GM21515 (cell line): Measurements from ENCODE around the gene ILRUN.
"Not testable (repeated sequence)": the region's sequence is repeated elsewhere in the genome, so short reads cannot be mapped to it uniquely, and the experiment has no call there.

Experiments
- ATAC-seq: cut with Tn5 transposase; IDR thresholded peaks from one replicate; pipeline ENCODE4 v1.9.1; 2021; ENCODE audit not compliant: unreplicated experiment

The ILRUN gene

DNA sequence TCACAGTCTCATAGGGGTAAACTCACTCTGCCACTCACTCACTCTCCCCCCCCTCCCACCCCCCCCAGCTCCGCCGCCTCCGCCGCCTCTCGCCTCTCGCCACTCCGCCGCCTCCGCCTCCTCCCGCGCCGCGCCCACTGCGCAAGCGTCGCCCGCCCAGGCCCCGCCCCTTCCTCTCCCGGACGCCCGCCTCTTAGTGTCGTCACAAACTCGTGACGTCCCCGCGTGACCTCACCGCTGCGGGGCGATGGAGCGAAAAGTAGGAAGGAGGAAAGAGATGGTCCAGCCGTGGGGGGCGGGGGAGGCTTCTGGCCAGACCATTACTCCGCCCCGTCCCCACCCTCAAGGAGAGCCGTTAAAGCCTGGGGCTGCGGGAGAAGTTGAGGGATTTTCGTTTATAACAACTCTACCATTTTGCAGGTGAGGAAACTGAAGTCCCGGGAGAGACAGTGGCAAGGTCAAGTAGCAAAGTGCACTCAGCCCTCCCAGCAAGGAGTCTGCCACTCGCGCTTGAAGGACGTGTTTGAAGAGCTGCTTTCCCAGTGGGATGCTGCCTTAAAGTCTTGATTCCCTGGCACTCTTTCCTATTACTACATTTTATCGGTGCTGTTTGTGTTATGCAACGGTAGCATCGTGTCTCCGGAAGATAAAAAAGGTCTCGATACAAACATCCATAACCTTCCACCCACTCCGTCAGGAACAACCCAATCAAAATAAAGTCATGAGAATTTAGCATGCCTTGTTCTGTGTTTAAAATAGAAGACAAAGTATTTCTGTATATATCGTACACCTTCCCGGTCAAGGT, at the start of gene ILRUN:
ILRUN (minus strand) TSS at position 29 of the 805 bp plus-strand sequence. CDS start 164 bp downstream, outside the sequence.
- peak; percentile 61 for ATAC-seq

DNA sequence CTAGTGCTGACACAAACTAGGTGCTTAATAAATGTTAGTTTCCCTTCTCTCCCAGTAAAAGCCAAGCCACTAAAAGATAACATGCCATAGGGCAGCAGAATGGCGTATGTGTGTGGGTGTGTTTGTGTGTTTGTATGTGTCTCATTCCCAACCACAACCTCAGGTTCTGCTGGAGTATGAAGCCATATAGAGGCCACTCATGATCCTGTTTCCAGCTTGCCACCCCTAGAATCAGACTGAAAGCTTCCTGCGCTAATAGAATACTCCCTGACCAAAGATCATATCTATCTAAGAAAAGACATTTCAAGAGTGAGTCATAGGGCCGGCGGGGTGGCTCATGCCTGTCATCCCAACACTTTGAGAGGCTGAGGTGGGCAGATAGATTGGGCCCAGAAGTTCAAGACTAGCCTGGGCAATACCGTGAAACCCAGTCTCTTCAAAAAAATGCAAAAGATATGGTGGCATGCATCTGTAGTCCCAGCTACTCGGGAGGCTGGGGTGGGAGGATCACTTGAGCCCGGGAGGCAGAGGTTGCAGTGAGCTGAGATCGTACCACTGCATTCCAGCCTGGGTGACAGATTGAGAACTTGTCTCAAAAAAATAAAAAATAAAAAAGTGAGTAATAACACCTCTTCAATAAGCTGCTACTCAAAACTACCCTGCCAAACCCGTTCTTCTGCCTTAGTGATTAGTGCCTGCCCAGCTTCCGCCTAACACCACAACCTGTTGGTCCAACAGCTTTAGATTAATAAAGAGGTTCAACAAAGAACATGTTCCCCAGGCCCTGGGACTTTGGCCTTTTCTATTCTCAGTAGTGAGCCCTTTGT, 48.9 kb upstream of the ILRUN start:
- no peak for ATAC-seq

DNA sequence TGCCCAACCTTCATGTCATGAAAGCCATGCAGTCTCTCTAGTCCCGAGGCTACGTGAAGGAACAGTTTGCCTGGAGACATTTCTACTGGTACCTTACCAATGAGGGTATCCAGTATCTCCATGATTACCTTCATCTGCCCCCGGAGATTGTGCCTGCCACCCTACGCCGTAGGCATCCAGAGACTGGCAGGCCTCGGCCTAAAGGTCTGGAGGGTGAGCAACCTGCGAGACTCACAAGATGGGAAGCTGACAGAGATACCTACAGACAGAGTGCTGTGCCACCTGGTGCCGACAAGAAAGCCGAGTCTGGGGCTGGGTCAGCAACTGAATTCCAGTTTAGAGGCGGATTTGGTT, 47.7 kb upstream of the ILRUN start:
- not testable (repeated sequence) for ATAC-seq

DNA sequence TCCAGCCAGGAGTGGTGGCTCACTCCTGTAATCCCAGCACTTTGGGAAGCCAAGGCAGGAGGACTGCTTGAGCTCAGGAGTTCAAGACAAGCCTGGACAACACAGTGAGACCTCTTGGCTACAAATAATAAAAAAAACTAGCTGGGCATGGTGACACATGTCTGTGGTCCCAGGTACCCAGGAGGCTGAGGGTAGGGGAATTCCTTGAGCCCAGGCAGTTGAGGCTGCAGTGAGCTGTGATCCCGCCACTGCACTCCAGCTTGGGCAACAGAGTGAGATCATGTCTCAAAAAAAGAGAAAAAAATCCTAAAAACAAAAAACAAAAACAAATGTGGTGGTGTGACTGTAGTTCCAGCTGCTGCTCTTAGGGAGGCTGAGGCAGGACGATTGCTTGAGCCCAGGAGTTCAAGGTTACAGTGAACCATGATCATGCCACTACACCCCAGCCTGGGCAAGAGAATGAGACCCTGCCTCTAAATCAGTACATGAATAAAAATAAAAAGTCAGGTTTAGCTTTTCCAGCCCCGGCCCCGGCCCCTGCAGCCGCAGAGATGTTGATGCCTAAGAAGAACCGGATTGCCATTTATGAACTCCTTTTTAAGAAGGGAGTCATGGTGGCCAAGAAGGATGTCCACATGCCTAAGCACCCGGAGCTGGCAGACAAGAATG, 47.2 kb upstream of the ILRUN start:
- ATAC-seq, result no peak

DNA sequence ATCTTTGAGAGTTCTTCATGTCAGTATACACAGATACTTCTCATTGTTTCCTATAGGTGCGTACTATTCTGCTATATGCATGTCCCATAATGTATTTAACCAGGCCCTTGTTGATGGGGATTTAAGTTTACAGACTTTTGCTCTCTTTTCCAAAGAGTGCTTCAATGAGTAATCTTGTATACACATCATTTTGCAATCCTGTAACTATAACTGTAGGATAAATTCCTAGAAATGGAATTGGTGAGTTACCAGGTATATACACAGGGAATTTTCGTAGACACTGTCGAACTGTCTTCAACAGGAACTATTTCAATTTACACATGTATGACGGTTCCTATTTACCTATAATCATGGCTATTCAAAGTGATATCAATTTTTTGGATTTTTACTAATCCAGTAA, 45.5 kb upstream of the ILRUN start:
- no peak for ATAC-seq

DNA sequence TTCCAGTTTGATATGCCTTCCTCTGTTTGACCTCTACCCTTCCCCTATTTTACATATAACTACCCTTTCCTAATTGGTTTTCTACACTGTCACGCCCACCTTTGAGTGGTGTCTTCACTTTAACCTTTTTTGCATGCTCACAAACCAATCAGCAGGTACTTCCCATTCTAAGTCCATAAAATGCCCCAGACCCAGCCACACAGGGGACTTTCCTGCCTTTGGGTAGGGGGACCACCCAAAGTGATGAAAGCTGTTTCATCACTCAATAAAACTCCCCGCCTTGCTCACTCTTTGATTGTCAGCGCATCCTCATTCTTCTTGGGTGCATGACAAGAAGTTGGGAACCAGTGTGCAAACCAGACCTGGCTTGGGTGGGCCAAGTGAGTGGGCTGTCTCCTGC, 40.3 kb upstream of the ILRUN start:
- ATAC-seq, result no peak

DNA sequence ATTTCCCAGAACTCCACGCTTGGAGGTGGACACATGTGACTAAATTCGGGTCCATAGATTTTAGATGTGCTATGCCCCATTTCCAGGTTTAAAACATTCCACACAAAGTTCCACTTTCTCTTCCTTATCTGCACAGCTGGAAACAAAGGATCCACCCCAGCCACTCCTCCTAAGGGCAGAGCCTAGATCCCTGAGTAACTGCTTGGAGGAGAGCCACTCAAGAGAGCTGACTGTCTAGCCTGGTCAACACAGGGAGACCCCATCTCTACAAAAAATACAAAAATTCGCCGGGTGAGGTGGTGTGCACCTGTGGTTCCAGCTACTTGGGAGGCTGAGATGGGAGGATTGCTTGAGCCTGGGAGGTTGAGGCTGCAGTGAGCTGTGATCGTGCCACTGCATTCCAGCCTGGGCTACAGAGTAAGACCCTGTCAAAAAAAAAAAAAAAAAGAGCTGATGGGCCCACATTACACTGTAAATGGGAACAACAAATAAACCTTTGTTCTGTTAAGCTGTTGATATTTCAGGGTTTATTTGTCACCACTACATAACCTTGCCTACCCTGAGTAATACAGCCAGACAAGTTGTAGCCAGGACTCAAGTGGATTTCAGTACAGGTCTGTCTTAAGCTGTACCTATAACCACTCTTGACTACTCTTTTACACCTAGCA, 35.0 kb upstream of the ILRUN start:
- no peak for ATAC-seq

DNA sequence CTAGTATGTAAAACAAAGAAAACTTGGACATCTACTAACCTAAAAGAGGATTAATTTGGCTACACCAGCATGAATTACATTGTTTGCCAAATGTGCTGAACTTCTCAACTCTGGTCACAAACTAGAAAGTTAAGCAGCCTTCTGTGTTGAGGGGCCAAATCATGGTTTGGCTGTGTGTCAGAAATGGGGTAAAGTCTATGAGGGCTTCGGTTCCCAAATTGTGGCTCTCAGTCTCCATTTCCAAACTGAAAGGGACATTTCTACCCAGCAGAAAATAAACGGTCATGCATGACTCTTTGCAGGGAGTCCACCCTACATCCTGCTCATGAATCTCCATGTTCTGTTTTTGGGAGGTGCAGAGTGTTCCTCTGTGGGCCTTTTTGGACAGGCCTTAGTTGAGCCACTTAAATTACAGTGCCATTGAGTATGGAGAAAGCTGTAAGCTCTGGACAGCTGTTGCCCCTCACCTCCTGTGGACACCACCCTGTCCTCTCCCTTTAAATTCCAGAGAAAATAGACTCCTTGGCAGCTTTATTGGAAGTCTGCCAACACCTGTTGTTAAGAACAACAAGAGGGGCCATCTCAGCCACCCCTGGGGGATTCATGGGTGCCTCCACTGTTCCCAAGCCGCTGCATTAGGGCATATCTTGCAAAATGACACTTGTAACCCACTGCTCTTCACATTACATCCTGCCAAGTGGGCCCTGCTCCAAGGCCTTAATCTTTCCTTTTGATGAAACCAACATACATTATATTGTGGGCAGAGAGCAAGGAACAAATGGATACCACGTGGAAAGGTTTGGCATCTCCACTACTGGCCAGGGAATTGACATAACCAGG, 33.3 kb upstream of the ILRUN start:
- ATAC-seq, result no peak

DNA sequence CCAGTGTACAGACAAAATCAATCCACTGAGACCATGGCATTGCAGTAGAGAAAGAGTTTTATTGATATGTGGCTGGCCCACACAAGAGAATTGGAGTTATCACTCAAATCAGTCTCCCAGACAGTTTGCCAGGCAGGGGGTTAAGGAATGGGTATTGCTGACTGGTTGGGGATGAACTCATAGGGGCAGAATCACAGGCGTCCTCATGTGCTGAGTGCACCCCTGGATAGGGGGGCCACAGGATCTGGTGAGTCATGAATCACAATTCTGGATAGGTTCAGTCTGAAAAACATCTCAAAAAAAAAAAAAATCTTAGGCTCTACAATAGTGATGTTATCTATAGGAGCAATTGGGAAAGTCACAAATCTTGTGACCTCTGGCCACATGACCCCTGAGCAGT, 29.5 kb upstream of the ILRUN start:
- no peak for ATAC-seq

DNA sequence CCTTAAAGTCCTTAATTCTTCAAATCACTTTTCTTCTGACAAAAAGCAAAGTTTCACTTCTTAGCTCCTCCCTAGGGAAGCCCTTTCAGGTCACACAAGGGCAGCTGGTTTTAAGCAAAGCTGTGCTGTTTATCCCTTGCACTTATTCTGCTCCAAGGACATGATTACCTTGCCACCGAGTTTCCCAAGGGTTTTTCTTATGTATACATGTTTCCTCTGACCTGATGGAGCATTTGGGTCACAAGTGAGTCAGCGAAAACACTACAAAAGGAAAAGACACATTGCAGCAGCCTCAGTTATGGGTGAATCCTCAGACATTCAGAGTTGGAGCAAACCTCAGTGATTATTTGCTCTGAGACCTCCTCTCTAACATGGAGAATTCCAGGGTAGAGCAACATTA, 26.6 kb upstream of the ILRUN start:
- no peak for ATAC-seq

DNA sequence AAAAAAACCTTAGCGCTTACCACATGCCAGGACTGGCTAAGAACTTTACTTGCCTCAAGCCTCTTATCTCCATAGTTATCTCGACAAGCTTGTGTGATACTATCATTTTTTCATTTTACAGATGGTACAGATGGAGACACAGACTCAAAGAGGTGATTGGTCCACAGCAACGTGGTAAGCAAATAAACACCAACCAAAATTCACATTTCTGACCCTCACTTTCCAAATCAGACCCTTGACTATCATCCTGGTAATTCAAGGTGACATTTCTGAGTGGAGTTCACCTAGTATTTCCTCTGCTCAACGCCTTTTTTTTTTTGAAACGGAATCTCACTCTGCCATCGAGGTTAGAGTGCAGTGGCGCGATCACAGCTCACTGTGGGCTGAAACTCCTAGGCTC, 25.9 kb upstream of the ILRUN start:
- no peak for ATAC-seq

DNA sequence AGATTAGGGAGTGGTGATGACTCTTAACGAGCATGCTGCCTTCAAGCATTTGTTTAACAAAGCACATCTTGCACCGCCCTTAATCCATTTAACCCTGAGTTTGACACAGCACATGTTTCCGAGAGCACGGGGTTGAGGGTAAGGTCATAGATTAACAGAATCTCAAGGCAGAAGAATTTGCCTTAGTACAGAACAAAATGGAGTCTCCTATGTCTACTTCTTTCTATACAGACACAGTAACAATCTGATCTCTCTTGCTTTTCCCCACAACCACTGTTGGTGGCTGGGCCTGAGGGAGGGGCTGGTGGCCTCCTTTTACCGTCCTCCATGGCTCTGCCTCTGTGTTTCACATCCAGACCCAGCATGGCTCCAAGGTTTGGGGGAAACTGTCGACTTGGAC, 23.6 kb upstream of the ILRUN start:
- not testable (repeated sequence) for ATAC-seq

DNA sequence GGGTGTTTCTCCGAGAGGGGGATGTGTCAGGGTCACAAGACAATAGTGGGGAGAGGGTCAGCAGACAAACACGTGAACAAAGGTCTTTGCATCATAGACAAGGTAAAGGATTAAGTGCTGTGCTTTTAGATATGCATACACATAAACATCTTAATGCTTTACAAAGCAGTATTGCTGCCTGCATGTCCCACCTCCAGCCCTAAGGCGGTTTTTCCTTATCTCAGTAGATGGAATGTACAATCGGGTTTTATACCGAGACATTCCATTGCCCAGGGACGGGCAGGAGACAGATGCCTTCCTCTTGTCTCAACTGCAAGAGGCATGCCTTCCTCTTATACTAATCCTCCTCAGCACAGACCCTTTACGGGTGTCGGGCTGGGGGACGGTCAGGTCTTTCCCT, 23.1 kb upstream of the ILRUN start:
- not testable (repeated sequence) for ATAC-seq

DNA sequence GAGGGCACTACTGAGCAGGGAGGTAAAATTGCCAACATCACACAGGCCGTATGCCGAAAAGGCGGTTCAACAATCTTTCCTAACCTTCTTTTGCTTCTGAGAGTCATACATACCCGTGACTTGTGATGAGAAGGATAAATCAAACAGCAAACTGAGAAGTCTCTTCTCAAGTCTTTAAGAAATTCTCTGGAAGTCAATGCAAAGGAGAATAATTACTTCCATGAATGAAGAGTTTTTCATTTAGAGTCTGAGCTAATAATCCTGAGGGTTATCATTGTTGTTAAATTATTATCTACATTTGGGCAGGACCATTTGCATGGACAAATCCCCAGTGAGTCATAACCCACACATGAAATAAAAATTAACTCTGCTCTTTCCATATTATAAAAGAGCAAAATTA, 22.4 kb upstream of the ILRUN start:
- ATAC-seq, result no peak

DNA sequence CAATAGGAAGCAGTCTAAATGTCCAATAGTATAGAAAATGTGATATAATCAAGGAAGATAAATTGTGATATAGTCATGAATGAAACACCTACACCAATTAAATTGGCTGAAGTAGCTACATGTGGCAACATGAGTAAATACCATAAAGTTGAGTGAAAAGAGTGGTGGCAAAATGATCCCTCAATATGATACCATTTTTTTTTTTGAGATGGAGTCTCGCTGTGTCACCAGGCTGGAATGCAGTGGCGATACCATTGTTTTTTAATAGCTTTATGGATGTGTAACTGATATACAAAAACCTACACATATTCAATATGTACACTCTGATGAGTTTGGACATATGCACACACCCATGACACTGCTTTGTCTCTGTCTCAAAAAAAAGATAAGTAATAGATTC, 20.9 kb upstream of the ILRUN start:
- ATAC-seq, result no peak

DNA sequence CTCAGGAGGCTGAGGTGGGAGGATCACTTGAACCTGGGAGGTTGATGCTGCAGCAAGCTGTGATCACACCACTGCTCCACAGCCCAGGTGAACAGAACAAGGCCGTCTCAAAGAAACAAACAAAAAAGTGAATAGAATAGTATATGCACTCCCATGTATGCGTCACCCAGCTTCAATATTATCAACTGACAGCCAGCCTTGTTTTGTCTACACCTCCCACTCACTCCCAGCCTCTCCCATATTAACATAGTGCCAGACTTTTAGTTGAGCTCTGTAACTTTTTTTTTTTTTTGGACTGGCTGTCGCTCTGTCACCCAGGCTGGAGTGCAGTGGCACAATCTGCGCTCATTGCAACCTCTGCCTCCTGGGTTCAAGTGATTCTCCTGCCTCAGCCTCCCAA, 18.1 kb upstream of the ILRUN start:
- ATAC-seq, result no peak

DNA sequence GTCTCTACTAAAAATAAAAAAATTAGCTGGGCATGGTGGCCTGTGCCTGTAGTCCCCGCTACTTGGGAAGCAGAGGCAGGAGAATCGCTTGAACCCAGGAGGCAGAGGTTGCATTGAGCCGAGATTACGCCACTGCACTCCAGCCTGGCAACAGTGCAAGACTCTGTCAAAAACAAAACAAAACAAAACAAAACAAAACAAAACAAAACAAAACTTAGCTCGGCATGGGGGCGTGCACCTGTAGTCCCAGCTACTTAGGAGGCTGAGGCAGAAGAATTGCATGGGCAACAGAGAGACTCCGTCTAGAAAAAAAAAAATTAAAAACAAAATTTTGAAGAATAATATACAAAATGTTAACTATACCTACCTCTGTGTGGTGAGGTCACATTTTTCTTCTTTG, 16.3 kb upstream of the ILRUN start:
- ATAC-seq, result not testable (repeated sequence)

DNA sequence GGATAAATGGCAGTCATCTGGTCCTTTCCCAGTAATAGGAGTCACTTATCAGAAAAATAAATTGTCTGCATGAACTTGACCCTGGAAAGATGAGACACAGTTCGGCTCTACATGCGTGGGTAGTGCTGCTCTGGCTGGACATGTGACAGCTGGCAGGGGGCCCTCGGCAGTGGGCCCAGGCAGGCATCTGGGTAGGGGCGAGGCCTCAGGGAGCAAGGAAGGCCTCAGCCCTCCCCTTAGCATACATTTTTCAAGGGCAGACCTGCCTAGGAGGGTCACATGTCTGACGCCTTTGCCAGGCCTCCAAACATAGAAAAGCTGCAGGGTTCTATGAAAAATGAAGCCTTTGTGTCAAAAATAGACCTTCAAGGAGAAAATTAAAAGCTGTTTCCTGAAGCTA, 12.8 kb upstream of the ILRUN start:
- no peak for ATAC-seq

DNA sequence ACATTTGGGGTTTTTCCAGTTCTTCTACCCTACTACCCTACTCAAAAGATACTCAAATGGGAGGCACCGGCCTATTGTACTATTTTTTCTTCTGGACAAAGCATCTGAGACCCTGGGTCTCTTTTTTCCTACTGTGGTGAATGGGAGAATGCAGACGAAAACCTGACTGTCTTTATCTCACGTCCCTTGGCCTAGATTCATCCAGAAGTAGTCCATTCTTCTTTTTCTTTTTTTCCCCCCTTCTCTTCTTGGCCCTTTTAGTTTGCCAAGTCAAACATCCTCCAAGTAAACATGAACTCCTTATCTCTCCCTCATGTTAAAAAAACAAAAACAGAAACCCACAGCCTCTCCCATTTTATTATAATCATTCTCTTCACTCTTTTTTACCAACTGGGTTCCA, 8.7 kb upstream of the ILRUN start:
- ATAC-seq, result no peak

DNA sequence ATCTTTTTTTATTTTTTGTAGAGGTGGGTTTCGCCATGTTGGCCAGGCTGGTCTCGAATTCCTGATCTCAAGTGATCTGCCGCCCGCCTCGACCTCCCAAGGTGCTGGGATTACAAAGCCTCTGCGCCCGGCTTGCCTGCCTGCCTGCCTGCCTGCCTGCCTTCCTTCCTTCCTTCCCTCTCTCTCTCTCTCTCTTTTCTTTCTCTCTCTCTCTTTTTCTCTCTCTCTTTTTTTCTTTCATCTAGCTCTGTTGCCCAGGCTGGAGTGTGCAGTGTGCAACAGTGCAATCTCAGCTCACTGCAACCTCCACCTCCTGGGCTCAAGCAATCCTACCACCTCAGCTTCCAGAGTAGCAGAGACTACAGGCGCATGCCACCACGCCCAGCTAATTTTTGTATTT, 4.6 kb upstream of the ILRUN start:
- ATAC-seq, result no peak
